H4 (cell line): ENCODE results near the gene RTN3. TPM values are rescaled to one million over a fixed set of nuclear protein-coding genes. Genes with fewer than 3 reads are reported as not detected.

ENCODE experiments used
- DNase-seq: peaks from one replicate; pipeline ENCODE4 v3.0.0-alpha.2; 2015; ENCODE audit warnings: low spot score
- total RNA-seq: library from RNA; depleted of rRNA; stranded (reverse); fragments of >200 nt; shearing (Covaris generic); gene quantifications from 2 replicates; pipeline ENCODE4 v1.2.3, GENCODE V29; 2014

RTN3 gene
- total RNA-seq, 1 experiment from 2014 or later, result 78.6 TPM

GRCh38 chr11:63736864-63737263 lies 55.6 kb downstream of the RTN3 start:
- DNase-seq, result no peak

- DNase-seq, result no peak
Measured at GRCh38 chr11:63737718-63738117, 56.4 kb downstream of the RTN3 start.

GRCh38 chr11:63738720-63739360 lies 57.5 kb downstream of the RTN3 start:
- peak; percentile 59 for DNase-seq

- no peak for DNase-seq
Measured at GRCh38 chr11:63745304-63746170, 64.2 kb downstream of the RTN3 start.

GRCh38 chr11:63747011-63747410 lies 65.7 kb downstream of the RTN3 start:
- no peak for DNase-seq

GRCh38 chr11:63749624-63750023 lies 68.3 kb downstream of the RTN3 start:
- DNase-seq, result no peak

GRCh38 chr11:63756919-63757761 lies 75.8 kb downstream of the RTN3 start:
- no peak for DNase-seq

- DNase-seq, result no peak
Measured at GRCh38 chr11:63760487-63761079, 79.3 kb downstream of the RTN3 start.

GRCh38 chr11:63761188-63761587 lies 79.9 kb downstream of the RTN3 start:
- DNase-seq, result no peak

- no peak for DNase-seq
Measured at GRCh38 chr11:63761931-63762653, 80.8 kb downstream of the RTN3 start.

- DNase-seq, result no peak
Measured at GRCh38 chr11:63762654-63763495, 81.6 kb downstream of the RTN3 start.

GRCh38 chr11:63763496-63764339 lies 82.4 kb downstream of the RTN3 start:
- DNase-seq, result no peak

GRCh38 chr11:63764340-63764678 lies 83.0 kb downstream of the RTN3 start:
- DNase-seq, result no peak

- DNase-seq, result no peak
Measured at GRCh38 chr11:63764679-63765647, 83.7 kb downstream of the RTN3 start.

GRCh38 chr11:63765688-63766241 lies 84.5 kb downstream of the RTN3 start:
- no peak for DNase-seq

- DNase-seq, result no peak
Measured at GRCh38 chr11:63766531-63767235, 85.4 kb downstream of the RTN3 start.

GRCh38 chr11:63767267-63767564 lies 85.9 kb downstream of the RTN3 start:
- no peak for DNase-seq
